A172 (cell line): Measurements from ENCODE around the gene CTSE. TPM values are rescaled to one million over a fixed set of nuclear protein-coding genes. Genes with fewer than 3 reads are reported as not detected.
"Not testable (repeated sequence)": the region's sequence is repeated elsewhere in the genome, so short reads cannot be mapped to it uniquely, and the experiment has no call there.

Experiments
- DNase-seq: peaks from one replicate; pipeline ENCODE4 v3.0.0-alpha.2; 2015; ENCODE audit warnings: low spot score
- total RNA-seq: library from RNA; depleted of rRNA; stranded (reverse); fragments of >200 nt; shearing (Covaris generic); gene quantifications from 2 replicates; pipeline ENCODE4 v1.2.3, GENCODE V29; 2014; rRNA removed

CTSE gene
- not detected in 2 replicates for total RNA-seq

- no peak for DNase-seq
Measured at GRCh38 chr1:206023695-206024094, at the start of gene CTSE. Gene CTSE, minus strand, starts transcription at chr1:206023895. Its CDS starts 104 bp downstream, at chr1:206023791.

DNA sequence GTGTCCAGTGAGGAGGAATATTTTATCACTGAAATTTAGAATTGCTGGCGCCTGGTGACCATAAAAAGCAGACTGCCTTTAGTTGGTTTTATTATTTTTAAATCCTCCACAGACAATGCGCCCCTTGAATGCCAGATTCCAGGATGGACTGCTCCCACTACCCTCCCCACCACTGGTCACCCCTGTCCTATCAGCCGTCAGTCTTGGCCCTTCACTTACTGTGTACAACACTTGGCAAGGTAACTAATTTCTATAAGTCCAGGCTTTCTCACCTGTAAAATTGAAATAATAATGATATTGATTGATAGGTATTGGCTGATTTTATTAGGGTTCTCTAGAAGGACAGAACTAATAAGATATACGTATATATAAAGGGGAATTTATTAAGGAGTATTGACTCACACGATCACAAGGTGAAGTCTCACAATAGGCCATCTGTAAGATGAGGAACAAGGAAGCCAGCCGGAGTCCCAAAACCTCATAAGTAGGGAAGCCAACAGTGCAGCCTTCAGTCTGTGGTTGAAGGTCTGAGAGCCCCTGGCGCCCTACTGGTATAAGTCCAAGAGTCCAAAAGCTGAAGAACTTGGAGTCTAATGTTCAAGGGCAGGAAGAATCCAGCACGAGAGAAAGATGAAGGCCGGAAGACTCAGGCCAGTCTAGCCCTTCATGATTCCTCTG is 47.1 kb upstream of the CTSE start:
- no peak for DNase-seq

DNA sequence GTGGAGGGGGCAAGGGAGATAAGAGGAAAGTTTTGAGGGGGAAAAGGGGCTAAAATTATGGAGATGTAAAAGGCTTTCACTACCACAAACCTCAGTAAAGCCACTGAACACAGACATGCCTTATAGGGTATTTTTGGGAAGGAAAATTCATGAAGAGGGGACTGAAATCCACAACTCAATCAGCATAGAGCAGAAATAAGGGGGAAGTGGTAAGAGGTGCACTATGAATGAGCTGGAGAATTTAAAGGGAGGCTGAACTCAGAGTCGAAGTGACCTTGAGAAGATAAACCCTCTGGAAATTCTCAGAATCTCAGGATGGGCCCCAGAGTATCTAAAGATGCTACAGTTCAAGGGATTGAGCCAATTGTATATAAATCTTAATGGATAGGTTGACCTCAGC is 44.6 kb upstream of the CTSE start:
- DNase-seq = no peak

DNA sequence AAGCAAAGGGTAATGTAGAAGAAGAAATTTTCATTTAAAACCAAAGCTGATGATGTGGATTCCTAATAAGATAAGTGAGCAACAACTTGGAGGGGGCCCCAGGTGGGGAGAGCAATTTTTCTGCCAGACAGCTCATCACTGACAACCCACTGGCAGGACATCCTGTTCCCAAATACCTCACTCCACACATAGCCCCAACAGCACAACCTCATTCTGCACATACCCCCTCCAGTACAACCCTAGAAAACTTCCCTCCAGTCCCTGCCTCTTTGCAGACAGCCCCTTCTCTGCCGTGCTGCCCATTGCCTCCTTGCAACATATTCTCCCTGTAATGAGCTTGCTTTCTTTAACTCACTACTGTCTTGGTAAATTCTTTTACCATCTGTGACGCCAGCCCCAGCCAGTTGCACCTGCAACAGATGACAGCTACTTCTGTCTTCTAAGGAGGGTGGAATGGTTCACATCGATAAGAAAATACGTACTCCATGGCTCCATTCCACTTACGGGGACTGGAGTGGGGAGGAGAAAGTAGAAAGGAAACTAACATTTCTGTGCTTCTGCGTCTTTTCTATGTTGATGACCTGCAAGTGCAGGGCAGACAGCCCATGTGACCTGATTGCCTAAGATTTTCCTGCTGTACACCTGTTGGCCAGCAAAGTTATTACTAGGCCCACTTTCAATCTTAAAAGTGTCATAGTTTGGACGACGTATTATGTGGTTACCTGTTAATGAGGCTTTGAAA is 44.0 kb upstream of the CTSE start:
- DNase-seq = no peak

- DNase-seq = no peak
Measured at GRCh38 chr1:206066479-206067171, 42.9 kb upstream of the CTSE start.

DNA sequence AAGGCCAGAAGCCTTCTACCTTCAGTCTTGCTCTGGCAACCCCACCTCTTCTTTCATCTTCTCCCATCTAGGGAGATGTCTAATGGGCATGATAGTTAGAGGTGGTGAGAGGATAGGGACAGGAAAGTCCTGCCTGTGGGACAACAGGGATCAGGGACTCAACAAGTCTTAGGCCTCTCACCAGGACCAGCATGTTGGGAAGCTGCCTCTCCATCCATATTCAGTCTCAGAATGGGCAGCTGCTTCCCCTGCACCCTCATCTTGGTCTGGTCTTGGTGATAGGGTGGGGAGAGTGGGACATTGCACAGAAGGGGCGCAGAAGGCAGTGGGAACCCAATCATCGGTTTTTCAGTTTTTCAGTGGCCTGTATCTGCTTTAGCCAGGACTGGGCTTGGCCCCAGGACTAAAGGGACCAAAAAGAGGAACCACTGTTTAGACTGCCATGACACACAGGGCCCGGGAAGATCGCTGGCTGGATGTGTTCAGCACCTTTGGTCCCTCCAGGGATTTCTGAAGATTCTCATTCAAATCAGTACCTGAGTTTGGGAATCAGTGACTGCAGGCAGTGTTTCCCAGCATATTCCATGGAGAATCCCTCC is 42.0 kb upstream of the CTSE start:
- DNase-seq = no peak

- DNase-seq = not testable (repeated sequence)
Measured at GRCh38 chr1:206064501-206064900, 40.8 kb upstream of the CTSE start.

GRCh38 chr1:206064001-206064400 is 40.3 kb upstream of the CTSE start:
- not testable (repeated sequence) for DNase-seq

- DNase-seq = no peak
Measured at GRCh38 chr1:206062464-206062863, 38.8 kb upstream of the CTSE start.

GRCh38 chr1:206060844-206061243 is 37.1 kb upstream of the CTSE start:
- DNase-seq = no peak

DNA sequence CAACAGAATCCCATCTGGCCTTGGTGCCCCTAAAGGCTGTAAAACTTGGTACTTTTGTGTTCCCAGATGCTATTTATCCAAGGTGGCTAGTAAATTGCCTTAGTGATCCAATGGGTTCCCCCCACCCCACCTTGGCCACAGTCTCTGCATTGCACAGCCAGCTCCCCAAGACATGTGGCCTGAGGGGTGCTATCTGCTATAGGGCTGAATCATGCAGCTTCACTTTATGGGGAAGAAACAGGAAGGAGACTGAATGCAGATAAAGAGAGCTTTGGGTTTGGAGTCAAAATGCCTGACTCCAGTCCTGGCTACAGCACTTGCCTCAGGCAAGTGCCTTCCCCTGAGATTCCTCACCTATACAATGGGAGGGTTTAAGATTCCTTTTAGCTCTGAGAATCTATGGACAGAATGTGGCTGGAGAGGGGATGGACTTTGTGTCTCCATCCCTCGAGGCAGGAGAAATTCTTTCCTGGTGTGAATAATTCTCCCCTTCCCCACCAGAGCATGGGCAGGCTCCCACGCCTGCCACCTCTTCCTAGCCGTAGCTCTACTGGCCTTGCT is 35.7 kb upstream of the CTSE start:
- no peak for DNase-seq

DNA sequence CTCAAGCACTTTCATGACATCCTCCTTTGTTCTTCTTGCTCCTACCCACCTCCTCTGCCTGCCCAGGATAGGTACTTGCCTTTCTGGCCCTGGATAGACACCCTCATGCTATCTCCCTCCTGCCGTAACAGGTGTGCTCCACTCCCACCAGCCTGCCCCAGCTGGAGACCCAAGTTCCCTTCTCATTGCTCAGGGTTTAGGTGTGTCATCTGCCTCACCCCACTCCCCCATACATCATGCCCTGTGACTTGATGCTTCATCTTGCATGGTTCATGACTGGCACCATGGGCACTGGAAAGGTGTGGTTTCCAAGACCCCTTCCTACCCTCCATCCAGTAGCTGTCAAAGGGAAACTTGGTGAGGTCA is 35.2 kb upstream of the CTSE start:
- DNase-seq = no peak

DNA sequence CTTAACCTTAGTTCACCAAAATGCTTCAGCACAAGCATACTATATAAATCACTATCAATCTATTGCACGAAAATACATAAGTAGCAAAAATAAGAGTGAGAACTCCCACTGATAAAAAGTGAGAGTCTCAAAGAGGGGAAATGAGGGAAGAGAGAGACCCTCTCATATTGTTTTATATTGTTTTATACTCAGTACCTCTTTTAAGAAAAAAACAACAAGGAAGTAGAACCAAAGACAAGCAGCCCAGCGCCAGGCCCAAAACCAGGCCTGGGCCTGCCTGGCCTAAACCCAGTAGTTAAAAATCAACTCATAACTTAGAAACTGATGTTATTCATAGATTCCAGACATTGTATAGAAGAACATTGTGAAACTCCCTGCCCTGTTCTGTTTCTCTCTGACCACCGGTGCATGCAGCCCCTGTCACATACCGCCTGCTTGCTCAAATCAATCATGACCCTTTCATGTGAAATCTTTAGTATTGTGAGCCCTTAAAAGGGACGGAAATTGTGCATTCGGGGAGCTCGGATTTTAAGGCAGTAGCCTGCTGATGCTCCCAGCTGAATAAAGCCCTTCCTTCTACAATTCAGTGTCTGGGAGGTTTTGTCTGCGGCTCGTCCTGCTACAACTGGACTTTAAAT is 34.7 kb upstream of the CTSE start:
- DNase-seq = not testable (repeated sequence)

DNA sequence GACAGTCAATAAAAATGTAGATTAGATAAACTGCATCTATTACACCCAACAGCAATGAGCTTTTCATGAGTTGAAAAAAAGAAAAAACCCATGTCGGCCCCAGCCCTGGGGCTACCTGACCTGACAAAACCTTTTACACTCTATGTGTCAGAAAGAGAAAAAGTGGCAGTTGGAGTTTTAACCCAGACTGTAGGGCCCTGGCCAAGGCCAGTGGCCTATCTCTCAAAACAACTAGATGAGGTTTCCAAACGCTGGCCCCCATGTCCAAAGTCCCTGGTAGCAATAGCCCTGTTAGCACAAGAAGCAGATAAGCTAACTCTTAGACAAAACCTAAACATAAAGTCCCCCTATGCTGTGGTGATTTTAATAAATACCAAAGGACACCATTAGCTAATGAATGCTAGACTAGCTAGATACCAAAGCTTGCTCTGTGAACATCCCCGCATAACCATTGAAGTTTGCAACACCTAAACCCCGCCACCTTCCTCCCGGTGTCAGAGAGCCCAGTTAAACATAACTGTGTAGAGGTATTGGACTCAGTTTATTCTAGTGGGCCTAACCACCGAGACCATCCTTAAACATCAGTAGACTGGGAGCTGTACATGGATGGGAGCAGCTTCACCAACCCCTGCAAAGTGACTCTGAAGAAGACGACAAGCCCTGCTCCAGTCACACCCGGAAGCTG is 32.1 kb upstream of the CTSE start:
- DNase-seq = not testable (repeated sequence)

DNA sequence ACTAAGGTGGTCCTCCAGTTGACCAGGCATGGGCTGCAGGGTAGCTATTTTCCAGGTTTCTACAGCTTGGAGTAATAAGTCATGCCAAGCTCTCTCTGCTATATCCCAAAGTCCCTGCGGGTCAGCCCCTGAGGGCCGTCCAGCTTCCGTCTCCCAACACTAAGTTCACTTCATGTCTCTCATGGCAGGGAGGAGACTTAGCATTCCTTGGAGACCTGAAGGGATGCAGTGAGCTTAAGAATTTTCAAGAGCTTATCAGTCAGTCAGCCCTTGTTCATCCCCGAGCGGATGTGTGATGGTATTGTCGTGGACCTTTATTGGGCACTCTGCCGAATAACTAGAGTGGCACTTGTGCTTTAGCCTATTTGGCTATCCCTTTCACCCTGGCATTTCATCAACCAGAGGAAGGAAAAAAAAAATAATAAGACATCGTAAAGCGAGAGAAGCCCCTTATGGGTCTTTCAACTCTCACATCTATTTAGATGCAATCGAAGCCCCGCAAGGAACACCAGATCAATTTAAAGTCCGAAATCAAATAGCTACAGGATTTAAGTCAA is 31.5 kb upstream of the CTSE start:
- not testable (repeated sequence) for DNase-seq

DNA sequence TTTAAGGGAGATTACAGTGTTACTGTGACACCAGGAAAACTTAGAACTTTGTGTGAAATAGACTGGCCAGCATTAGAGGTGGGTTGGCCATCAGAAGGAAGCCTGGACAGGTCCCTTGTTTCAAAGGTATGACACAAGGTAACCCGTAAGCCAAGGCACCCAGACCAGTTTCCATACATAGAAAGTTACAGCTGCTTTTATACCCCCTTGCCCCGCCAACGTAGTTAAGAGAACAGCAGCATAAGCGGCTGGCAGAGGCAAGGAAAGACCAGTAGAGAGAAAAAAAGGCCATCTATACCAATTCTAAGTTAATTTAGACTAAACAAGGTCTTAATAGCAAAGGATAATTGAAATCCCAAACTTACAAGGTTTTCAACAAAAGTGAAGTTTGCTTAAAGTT is 29.9 kb upstream of the CTSE start:
- not testable (repeated sequence) for DNase-seq

DNA sequence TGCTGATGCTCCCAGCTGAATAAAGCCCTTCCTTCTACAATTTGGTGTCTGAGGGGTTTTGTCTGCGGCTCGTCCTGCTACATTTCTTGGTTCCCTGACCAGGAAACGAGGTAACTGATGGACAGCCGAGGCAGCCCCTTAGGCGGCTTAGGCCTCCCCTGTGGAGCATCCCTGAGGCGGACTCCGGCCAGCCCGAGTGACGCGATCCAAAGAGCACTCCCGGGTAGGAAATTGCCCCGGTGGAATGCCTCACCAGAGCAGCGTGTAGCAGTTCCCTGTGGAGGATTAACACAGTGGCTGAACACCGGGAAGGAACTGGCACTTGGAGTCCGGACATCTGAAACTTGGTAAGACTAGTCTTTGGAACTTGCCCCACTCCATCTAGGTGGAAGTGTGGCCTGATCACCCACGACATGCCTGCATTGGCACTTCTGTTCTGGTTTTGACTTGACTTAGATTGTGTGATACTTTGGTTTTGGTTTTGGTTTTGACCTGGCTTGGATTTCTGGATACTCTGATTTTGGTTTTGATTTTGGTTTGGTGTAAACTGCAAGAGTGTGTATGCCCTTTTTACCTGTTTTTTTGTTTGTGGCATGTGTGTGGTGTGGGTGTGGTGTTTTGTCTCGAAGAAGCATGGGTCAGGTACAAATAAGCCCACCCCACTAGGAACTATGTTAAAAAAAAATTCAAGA is 29.4 kb upstream of the CTSE start, which contains the start of gene RHEX:
TSS of gene RHEX (plus strand) at position 255 of the 692 bp plus-strand sequence. CDS start 44,656 bp downstream, outside the sequence.
- DNase-seq = not testable (repeated sequence)

- DNase-seq = not testable (repeated sequence)
Measured at GRCh38 chr1:206052231-206052865, 28.7 kb upstream of the CTSE start.

DNA sequence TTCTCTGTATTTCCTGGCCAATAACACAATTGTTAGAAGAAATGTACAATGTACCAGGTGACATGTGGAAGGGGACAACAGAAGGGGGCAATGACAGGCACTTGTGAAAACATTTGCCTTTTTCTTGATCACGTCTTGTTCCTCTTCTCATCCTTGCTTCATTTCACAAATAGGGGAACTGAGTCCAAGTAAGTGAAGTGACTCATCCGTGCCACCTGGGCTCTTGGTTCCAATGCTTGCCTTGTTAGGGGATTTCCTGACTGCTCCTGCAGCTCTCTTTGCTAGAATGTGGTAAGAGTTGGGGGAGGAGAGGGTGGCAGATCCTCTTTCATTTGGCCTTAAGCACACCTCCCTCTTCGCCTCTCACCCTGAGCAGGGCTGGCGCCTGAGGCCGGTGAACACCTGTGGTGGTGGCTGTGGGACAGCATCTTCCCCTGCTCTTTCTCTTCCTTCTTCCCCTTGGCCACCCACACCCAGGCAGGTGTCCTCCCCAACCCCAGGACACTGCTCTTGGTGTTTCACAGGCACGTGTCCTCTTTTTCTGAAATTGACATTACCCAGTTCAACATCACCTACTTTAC is 27.1 kb upstream of the CTSE start:
- no peak for DNase-seq
